ENCODE data around the gene DNPEP.
"Not testable (repeated sequence)": the region's sequence is repeated elsewhere in the genome, so short reads cannot be mapped to it uniquely, and the experiment has no call there.

Gene DNPEP

DNA sequence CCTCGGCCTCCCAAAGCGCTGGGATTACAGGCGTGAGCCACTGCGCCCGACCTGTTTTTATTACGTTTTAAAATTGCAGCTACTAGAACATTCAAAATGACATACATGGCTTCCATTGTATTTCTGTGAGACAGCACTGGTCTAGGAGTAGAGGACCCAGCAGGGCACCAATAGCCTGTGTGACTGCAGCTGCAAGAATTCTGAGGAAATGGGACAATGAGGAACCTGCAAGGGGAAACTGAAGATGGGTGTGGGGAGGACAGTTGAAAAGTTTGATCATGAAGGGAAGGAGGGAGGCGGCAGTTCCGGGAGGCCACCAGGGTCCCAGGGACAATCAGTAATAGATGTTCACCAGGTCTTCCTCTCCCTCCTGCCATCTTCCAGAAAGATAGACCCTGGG, 13.9 kb upstream of the DNPEP start:
- DNase-seq (ENCODE audit: low spot score): no peak

DNA sequence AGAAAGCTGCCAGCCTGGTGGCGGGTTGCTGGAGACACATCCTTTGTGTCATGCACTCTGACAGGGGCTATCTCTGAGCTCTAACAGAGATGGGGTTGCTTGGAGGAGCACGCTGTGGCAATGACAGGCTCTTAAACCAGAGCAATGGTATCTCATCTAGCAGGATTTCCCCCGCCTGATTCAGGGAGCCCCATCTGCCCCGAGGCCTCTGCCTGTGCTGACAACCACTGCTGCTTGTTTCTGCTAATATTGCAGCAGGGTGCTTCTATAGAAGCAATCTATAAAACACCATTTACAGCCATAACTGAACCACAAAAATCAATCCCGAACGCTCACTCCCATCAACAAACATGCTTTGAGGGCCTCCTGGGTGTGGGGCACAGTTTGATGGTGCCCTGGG, 12.8 kb upstream of the DNPEP start:
- no peak for DNase-seq (ENCODE audit: low spot score)

DNA sequence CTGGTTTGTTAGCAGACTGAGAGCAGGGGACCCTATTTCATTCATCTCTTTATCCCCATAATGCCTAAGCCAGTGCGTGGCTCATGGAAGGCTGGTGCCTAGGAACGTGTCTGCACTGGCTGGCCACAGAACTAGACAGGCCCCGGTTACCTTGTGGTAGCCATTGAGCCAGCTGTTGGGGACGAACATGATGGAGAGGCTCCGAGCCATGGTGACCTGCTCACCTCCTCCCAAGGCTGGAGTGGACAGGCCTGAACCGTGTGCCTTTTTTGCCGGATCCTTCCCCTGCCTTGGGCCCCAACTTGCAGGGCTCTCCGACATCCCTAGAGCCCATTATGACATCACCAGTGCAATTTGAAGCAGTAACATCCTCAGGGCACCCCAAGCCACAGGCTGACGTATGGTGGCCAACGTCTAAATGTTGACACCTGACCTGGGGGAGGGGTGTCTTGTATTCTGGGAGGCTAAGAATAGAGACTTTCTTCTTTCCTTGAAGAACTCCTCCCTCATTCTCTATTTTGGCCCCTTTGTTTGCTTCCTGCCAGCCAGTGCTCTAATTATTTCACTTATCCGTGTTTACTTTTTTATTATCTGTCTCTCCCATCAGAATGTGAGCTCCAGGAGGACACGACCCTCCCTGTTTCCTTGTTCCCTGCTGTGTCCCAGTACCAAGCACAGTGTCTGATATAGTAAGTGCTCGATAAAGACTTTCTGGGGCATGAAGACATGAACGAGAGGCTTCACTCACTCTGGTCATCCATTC, 12.2 kb upstream of the DNPEP start:
- no peak for DNase-seq (ENCODE audit: low spot score)

DNA sequence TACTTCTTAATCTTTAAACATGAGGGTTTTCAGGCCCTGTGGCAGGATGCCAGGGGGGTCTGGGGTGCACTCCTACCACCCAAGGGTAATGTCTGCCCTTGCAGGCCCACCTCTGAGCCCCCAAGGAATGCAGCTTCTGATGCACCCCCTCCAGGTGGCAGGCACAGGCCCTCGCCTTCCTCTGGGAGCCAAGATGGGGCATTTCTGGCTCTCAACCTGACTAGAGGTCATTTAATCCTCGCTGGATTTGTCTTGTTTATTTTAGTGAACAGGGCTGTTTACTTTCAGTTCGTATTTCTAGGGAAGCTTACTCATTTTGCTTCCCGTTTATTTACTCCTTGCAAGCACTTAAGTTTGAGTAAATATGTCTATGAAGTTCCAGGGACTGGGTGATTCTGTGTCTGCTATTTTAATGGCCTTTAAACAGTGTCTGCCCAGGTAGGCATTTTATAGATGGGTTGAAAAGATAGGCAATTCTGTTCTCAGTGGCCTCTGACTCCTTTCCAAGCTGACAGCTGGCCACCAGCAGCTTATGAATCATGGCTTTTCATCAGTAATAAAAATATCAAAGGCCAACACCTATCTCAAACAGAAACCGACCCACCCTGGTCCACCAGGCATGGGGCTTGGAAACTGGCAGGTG, 11.1 kb upstream of the DNPEP start:
- DNase-seq (ENCODE audit: low spot score): peak; percentile 78

DNA sequence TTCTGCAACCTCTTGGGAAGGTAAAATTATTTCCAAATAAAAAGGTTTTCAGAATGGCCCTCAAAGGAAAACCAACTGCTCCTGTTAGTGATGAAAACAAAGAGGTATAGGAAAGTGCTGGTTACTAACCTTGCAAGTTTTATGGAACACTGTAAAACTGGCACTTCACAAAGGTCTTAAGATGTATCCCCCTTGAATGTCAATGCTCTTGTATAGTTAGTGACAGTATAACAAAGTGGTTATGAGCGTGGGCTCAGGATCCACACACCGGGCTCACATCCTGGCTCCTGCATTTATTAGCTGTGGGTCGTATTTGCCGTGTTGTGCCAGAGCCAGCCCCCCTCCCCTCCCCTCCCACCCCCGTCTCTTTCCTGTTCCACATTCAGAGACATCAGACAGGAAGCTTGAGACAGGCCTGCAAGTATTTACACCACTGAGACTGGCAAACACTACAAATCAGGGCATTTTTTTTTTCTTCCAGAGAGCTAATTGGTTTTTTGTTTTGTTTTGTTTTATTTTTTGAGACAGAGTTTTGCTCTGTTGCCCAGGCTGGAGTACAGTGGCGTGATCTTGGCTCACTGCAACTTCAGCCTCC, 9.2 kb upstream of the DNPEP start:
- no peak for DNase-seq (ENCODE audit: low spot score)

DNA sequence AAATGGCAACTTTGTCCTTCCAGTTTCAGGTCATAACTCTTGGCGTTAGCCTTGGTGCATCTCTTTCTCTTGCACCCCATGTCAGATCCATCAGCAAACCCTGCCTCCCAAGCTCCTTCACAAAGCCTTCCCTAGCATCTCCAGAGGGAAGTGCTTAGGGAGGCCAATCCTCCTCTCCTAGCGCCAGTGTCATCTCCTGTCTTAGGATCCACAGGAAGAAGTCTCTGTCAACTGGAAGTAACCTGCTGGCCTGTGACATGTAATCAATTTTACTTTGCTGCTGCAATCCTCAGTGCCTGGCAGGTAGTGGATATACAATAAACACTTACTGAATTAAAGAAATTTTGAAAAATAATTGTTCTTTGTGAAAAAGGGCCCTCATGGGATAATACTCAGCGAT, 7.9 kb upstream of the DNPEP start:
- DNase-seq (ENCODE audit: low spot score): no peak

DNA sequence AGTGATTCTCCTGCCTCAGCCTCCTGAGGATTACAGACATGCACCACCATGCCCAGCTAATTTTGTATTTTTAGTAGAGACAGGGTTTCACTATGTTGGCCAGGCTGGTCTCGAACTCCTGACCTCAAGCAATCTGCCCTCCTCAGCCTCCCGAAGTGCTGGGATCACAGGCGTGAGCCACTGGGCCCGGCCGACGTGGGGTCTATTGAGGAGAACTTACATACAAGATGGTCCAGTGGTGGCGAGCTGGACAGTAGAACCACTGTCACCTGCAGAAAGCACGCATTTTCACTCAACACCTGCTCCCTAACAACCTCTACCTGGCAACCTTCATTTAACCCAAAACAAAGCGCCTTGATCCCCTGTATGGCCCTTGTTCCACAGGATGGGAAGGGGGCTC, 7.3 kb upstream of the DNPEP start:
- not testable (repeated sequence) for DNase-seq (ENCODE audit: low spot score)

DNA sequence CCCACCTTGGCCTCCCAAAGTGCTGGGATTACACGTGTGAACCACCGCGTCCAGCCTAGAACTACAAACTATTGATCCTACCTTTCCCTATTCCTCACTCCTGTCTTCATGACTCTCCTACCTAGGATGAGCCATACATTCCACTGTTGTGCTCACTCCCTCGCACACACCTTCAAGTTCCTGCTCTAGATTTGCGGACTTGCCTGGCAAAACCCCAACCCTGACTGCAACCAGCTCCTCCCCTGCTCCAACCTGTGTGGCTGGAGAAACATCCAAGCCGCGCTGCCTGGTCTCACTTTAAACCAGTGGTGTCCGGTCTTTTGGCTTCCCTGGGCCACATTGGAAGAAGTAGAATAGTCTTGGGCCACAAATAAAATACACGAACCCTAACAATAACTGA, 5.0 kb upstream of the DNPEP start:
- no peak for DNase-seq (ENCODE audit: low spot score)

DNA sequence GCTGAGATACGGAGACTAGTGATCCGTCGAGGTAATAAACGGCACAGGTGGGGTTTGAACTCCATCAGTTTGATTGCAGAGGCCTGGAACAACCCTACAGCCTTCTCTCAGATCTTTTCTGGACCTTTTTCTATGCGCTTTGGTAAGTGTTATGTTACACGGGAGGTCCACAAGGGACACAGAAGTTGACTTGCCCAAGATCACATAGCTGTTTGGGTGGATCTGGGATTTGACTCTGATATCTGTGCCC, 1.1 kb upstream of the DNPEP start:
- DNase-seq (ENCODE audit: low spot score): no peak

DNA sequence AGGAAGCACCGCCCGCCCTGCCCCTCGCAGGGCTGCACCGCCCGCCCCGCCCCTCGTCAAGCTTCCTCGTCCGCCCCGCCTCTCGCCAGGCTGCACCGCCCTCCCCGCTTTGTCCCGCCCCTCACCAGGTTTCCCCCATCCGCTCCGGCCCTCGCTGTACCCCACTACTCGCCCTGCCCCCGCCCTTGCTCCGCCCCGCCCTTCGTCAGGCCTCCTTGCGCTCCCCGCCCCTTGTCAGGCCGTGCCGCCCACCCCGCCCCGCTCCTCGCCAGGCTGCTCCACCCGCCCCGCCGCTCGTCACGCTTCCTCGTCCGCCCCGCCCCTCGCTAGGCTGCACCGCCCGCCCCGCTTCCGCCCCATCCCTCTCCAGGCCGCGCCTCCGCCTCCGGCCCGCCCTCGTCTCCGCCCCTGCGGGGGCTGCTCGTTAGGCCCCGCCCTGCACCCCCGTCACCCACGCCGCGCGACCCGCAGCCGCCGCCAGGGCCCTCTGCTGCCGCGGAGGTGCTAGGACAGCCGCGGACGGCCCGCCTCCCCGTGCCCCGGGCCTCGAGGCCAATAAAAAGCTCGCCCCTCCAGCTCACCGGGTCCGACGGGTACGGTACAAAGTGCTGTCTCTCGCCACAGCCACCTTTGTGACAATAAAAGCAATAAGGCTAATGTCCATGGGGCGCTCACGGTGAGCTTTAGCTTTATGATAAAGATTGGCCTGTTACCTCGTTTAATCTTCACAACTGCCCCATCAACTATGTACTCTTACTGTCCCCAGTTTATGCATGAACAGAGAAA, 602 bp upstream of the DNPEP start:
- DNase-seq (ENCODE audit: low spot score): peak; percentile 96

DNA sequence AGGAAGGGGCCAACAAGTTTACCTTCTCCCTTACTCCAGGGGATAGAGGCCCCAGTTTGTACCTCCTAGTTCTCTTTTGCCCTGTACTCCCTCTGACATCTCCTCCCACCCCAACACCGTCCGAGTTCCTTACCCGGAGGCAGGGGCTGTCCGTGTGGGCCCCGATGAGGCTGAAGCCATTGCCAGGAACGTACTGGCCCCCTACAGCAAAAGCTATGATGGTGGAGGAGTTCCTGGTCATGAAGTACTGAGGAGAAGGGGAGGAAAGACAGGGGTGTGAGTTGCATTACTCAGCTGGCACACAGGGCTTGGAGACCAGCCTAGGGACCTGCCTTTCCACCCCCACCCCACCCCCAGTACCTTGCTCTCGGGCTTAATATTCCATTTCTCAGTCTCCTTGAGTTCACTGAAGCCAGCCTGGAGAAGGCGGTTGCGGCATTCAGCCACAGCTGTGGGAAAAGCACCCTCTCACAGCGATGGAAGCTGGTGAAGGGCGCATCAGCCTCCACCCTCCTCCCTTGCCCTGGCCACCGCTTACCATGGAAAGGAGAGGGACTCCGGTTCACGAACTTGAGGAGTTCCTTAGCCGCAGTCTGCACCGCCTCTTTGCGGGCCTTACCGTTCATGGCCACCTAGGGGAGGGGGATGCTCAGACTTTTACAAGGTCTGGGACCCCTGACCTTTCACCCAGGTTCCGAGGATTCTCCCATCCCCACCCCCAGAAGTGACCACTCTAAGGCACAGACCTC, 1.0 kb downstream of the DNPEP start:
- no peak for DNase-seq (ENCODE audit: low spot score)

DNA sequence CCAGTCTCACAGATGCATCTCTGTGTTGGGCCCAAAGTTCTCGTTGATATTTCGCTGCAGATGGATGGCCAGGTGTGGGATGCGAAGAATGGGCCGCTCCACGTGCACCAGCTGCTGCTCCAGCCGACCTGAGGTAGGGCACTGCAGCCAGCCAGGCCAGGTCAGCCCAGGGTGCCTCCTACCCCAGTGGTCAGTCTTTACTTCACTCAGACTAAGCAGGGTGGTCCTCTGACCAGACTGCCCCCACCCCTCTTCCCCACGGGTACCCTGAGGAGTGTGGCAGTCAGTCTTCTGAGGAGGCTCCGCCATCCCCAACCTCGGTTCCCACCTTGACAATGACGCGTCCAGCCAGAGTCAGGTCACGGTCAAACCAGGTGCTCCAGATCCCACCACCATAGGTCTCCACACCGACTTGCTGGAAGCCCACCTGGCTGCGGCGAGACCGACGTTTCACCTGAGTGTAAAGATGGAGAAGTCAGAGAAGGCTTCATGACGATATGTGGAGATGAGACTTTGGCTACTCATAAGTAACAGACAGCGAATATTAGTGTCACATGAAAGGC, 1.7 kb downstream of the DNPEP start:
- DNase-seq (ENCODE audit: low spot score): no peak

DNA sequence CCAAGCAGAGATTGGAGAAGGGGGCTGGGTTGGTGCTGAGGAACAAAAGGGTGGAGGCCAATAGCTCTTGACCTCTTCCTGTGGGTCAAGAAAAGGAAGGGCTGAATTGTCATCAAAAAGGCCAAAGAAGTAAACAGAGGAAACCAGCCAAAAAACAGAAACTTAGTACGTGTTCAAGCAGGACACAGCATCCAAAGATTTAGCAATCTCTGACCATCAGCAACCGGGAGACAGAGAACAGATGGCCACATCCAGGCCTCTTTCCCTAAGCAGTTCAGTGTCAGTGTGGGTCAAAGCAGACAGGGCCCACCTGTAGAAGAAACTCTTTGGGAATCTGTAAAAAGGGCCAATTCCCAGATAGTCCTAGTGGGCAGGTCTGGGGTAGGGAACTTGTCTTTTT, 2.9 kb downstream of the DNPEP start:
- no peak for DNase-seq (ENCODE audit: low spot score)

DNA sequence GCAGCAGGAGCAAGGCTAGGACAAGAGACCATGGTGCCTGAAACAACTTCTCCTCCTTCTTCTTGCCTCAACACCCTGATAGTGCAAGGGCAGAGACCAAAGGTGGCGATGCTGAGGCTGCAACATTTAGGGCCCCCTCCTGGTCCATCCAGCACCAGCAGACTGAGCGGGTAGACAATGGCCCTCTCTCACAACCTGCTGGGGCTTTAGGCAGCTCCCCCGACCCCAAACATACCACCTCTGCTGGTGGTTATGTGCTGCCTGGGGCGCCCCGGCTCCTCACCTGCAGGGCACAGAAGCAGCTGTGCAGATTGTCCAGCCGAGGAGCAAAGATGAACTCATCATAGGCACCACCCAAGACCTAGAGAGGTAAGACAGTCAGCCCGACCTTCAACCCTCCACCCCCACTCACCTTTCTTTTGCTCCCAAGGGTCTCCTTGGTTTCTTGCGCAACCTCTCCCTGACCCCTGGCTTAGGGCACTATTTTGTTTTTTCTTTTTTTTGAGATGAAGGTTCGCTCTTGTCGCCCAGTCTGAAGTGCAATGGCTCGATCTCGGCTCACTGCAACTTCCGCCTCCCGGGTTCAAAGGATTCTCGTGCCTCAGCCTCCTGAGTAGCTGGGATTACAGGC, 3.5 kb downstream of the DNPEP start:
- no peak for DNase-seq (ENCODE audit: low spot score)

DNA sequence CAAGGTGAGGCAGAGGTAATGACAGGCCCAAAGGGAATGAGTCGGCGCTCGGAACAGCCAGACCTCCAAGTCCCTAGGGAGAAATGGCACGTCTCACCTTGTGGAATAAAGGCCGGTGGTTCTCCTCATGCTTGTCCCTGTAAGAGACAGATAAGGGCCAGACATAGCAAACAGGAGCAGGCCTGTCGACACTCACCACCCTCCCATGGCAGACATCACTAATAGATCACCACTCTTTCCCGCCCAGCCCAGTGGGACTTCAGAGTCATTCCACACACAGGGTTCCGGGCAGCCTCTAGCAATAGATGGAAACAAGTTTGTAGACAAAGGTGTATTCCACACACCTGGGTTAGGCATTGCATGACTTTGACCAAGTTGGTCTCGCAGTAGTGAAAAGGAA, 6.3 kb downstream of the DNPEP start:
- no peak for DNase-seq (ENCODE audit: low spot score)

DNA sequence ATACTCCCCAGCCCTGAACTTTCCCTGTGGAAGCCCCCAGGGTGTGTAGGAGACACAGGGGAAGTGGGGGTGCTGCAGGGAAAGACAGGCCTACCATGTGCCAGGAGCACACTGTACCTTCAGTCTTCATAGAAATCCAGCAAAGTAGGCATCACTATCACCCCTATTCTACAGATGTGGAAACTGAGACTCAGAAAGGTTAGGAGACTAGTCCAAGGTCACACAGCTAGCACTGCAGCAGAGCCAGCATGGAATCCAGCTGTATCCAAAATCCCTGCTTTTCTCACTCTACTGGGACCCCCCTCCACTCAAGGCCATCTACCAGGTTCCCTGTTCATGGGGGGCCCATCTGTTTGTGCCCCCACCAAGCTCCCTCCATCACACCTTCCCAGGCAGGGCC, 6.8 kb downstream of the DNPEP start:
- no peak for DNase-seq (ENCODE audit: low spot score)

DNA sequence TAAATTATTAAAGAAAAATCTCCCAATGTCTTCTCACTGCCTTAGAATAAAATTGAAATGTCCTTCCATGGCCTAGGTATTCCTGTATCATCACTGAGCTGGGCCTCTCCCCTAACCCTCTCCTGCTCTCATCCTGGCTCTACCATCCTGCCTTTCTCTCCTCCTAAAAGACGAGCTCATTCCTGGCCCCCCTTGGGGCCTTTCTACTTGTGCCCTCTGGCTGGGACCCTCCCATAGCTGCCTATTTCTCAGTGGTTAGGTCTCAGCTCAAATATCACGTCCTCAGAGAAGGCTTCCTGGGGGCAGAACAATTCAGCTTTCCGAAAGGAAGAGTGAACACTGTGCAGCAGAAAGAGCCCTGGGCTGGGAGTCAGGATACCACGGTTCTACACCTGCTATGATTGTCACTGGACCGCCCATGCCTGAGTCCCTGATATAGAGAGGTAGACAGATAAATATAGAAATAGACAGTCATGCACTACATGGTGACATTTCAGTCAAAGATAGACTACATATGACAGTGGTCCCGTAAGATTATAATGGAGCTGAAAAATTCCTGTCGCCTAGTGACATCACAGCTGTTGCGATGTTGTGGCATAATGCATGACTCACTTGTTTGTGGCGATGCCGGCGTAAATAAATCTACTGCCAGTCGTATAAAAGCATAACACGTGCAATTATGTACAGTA, 9.4 kb downstream of the DNPEP start:
- DNase-seq (ENCODE audit: low spot score): no peak

DNA sequence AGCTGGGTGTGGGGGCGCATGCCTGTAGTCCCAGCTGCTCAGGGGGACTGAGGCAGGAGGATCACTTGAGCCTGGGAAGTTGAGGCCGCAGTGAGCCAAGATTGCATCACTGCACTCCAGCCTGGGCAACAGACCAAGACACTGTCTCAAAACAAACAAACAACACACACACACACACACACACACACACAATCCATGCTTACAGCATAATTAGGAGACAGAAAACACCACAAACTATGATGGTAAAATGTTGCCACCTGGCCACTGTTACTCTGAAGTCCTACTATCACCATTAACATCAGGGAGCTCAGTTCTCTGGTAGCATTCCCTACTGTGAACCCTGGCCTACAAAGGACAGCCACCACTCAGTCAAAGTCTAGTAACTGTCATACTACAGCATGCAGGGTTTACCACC, 18.3 kb downstream of the DNPEP start:
- peak; percentile 18 for DNase-seq (ENCODE audit: low spot score)

DNA sequence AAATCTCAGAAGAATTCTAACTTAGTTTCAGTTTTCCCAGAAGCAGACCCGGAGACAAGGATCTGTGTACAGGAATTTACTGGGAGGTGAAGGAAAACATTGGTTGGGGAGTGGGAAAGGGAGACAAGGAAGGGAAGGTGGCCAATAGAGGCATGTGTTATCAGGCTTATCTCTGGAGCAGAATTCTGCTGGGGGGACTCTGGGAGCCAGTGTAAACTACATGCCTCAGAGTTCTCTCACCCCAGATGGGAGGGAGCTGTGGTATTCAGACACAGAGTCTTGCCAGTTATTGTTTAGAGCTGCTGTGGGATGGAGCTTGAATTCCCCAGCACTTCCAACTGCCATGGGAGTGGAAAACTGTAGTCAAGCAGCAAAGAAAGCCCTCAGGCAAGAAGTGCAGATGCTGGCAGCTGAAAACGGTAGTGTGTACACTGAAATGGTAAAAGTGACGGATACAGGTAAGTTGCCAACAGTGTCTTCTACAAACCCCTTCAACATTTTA, 19.0 kb downstream of the DNPEP start:
- DNase-seq (ENCODE audit: low spot score): peak; percentile 3

DNA sequence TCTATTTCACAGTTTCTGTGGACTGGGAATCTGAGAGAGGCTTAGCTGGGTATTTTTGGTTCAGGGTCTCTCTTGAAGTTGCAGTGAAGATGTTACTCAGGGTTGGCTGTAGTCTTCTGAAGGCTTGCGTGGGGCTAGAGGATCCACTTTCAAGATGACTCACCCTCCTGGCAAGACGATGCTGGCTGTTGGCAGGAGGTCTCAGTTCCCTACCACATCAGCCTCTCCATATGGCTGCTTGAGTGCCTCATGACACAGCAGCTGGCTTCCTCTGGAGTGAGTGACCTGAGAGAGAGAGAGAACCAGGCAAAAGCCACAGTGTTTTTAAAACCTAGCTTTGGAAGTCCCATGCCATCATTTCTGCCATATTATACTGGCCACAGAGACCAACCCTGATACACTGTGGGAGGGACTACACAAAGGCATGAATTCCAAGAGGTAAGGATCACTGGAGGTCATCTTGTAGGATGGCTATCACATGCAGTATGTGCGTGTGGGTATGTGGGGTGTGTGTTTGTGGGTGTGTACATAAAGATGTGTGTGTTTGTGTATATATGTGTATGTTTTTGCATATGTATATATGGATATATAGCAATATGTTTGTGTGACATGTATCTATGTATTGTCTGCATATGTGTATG, 25.1 kb downstream of the DNPEP start:
- peak; percentile 44 for DNase-seq (ENCODE audit: low spot score)

All from LoVo (cell line).